Measurements from ENCODE around the gene FLNB. TPM values are rescaled to one million over a fixed set of nuclear protein-coding genes. Genes with fewer than 3 reads are reported as not detected.

Gene FLNB
- total RNA-seq, 1 experiment from 2014 or later: 41.2 TPM

DNA sequence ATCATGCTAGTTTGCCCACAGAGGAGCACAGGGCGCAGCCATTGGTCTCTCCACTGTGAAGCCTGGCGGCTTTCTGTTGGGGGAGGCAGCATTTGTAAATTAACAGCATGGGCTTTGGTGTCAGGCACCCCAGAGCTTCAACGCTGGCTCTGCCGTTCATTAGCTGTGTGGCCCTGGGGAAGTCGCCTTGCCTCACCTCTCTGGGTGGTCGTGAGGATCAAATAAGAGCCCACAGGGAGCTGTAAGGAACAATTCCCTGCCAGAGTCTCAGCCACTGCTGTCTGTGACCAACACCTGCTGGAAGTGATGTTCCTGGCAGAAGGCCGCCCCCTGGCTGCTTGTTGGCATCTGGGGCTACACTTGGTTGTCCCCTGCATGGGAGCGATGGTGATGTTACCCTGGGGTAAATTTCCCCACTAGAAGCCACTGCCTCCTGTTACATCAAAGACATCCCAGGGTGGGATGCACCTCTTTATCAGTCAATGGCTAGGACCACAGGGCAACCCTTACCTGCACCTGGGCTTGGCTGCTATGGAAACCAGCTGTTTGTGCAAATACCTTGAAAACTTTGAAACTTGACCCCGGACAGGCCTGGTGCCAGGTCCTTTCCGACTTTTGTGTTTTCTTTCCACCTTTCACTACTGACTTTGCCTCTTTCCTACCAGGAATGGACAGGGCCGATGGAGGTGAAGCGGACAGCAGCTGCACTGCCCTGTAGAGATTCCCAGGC lies 165.6 kb downstream of the FLNB start:
- H3K27ac ChIP-seq (ENCODE audit: low read depth, low read length, poor library complexity, severe bottlenecking): no peak overlapping the region
- H3K4me3 ChIP-seq (ENCODE audit: low read depth, low read length, poor library complexity, severe bottlenecking): no peak overlapping the region
- TF ChIP-seq EZH2 (IDR thresholded peaks at IDR 0.05; ENCODE audit: borderline replicate concordance, low read depth, low read length, poor library complexity, severe bottlenecking): no peak
- TF ChIP-seq, protein P1, sequence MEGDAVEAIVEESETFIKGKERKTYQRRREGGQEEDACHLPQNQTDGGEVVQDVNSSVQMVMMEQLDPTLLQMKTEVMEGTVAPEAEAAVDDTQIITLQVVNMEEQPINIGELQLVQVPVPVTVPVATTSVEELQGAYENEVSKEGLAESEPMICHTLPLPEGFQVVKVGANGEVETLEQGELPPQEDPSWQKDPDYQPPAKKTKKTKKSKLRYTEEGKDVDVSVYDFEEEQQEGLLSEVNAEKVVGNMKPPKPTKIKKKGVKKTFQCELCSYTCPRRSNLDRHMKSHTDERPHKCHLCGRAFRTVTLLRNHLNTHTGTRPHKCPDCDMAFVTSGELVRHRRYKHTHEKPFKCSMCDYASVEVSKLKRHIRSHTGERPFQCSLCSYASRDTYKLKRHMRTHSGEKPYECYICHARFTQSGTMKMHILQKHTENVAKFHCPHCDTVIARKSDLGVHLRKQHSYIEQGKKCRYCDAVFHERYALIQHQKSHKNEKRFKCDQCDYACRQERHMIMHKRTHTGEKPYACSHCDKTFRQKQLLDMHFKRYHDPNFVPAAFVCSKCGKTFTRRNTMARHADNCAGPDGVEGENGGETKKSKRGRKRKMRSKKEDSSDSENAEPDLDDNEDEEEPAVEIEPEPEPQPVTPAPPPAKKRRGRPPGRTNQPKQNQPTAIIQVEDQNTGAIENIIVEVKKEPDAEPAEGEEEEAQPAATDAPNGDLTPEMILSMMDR (conservative IDR thresholded peaks at IDR 0.05; ENCODE audit: low read depth, low read length): peak; percentile 43
- no peaks in the 10 kb centered on the region for H3K4me1 ChIP-seq (ENCODE audit: insufficient read depth, low read length, poor library complexity, severe bottlenecking)
- peak; percentile 38 for DNase-seq (ENCODE audit: low spot score)
- intact Hi-C loops (cut with micrococcal nuclease; ENCODE audit: unreplicated experiment): no loop called here
- BruUV-seq (replicated peaks): no TSS peak
- H3K9me3 ChIP-seq (ENCODE audit: low read depth, low read length, poor library complexity, severe bottlenecking): no peaks in the 10 kb centered on the region
- ChIA-PET POLR2A (ENCODE audit: low non-redundant PET) (no interaction called here), CTCF (no interaction called here)
- H3K36me3 ChIP-seq (ENCODE audit: insufficient read depth, low read length, poor library complexity, severe bottlenecking): no peaks in the 10 kb centered on the region
- no peaks in the 10 kb centered on the region for H3K27me3 ChIP-seq (replicated peaks; ENCODE audit: insufficient read depth, low read depth, low read length, poor library complexity)

- no peaks in the 10 kb centered on the region for H3K9me3 ChIP-seq (ENCODE audit: low read depth, low read length, poor library complexity, severe bottlenecking)
- H3K27me3 ChIP-seq (replicated peaks; ENCODE audit: insufficient read depth, low read depth, low read length, poor library complexity): no peaks in the 10 kb centered on the region
- ChIA-PET CTCF (no interaction called here), POLR2A (ENCODE audit: low non-redundant PET) (no interaction called here)
- H3K4me3 ChIP-seq (ENCODE audit: low read depth, low read length, poor library complexity, severe bottlenecking): no peak overlapping the region
- no peak for DNase-seq (ENCODE audit: low spot score)
- H3K36me3 ChIP-seq (ENCODE audit: insufficient read depth, low read length, poor library complexity, severe bottlenecking): no peaks in the 10 kb centered on the region
- no peaks in the 10 kb centered on the region for H3K4me1 ChIP-seq (ENCODE audit: insufficient read depth, low read length, poor library complexity, severe bottlenecking)
- H3K27ac ChIP-seq (ENCODE audit: low read depth, low read length, poor library complexity, severe bottlenecking): peak overlapping the region; percentile 49
- intact Hi-C loops (cut with micrococcal nuclease; ENCODE audit: unreplicated experiment): loop anchor here (5.0 kb wide), 3 partner anchors 132 to 357 kb away; partner anchors contain the start of genes FLNB, HTD2 and RPP14
- no peak for TF ChIP-seq EZH2 (IDR thresholded peaks at IDR 0.05; ENCODE audit: borderline replicate concordance, low read depth, low read length, poor library complexity, severe bottlenecking)
- TF ChIP-seq, protein P1 (conservative IDR thresholded peaks at IDR 0.05; ENCODE audit: low read depth, low read length): no peak
- no TSS peak for BruUV-seq (replicated peaks)
These were observed 166.9 kb downstream of the FLNB start for GRCh38 chr3:58175187-58175436.

DNA sequence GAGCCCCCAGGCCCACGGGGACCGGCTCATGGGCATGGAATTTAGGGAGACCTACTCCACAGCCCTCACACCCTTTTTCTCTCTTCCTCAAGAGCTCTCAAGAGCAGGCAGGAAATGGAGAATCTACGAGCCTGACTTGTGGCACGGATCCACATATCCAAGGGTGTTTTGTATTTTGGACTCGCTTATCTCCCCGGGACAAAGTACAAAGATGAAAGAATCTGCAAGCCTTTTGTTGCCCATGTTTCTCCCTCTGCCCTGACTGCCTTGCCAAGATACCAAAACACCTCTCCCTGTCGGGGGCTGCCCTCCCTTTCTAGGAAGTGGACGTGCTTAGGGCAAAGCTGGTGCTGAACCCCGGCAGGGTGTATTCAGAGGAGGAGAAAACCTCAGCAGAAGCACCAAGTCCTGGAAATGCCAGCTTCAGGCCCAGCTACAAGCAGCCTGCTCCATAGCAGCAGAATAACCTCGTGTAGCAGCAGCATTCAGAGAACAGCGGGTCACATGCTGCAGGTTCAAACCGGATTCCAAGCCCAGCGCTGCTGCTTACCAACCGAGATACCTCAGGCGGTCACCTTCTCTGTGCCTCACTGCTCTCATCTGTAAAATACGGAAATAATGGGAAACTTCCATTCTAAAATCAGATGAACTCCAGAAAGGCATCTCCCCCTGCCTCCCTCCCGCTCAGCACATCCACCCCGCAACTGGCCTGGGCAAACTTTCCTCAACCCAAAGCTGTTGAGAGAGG lies 167.4 kb downstream of the FLNB start:
- Histone ChIP-seq H3K36me3 (ENCODE audit: insufficient read depth, low read length, poor library complexity, severe bottlenecking) (no peaks in the 10 kb centered on the region), H3K9me3 (ENCODE audit: low read depth, low read length, poor library complexity, severe bottlenecking) (no peaks in the 10 kb centered on the region), H3K27ac (ENCODE audit: low read depth, low read length, poor library complexity, severe bottlenecking) (peak overlapping the region; percentile 49), H3K27me3 (replicated peaks; ENCODE audit: insufficient read depth, low read depth, low read length, poor library complexity) (no peaks in the 10 kb centered on the region), H3K4me1 (ENCODE audit: insufficient read depth, low read length, poor library complexity, severe bottlenecking) (no peaks in the 10 kb centered on the region), H3K4me3 (ENCODE audit: low read depth, low read length, poor library complexity, severe bottlenecking) (no peak overlapping the region)
- POLR2A ChIA-PET (ENCODE audit: low non-redundant PET): no interaction called here
- CTCF ChIA-PET: no interaction called here
- intact Hi-C loops (cut with micrococcal nuclease; ENCODE audit: unreplicated experiment): loop anchor here (5.0 kb wide), 3 partner anchors 132 to 357 kb away; partner anchors contain the start of genes FLNB, HTD2 and RPP14
- TF ChIP-seq, protein P1 (conservative IDR thresholded peaks at IDR 0.05; ENCODE audit: low read depth, low read length): no peak
- TF ChIP-seq EZH2 (IDR thresholded peaks at IDR 0.05; ENCODE audit: borderline replicate concordance, low read depth, low read length, poor library complexity, severe bottlenecking): no peak
- DNase-seq (ENCODE audit: low spot score): no peak
- no TSS peak for BruUV-seq (replicated peaks)

Measured in A673 (cell line).